Measurements from ENCODE around the gene SASH1.

Gene SASH1

DNA sequence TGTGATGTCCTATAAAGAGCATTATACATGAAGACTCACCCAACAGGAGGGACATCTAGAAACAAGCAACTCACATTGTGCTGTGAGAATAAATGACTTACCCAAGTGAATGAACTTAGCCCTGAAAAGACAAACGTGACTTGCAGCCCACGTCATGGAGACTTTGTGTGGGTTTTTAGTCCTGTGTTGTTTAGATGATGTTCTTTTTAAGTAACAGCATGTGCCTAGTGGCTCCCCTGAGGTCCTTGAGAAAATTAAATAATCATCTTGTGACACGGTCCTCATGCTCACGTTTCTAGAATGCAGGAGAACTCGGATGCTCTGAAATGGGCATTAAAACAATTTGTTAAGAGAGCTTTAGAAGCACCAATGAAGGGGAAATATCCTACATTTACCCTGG, 165.1 kb downstream of the SASH1 start:
- peaks cover 38% of the 10 kb centered on the region for H3K27me3 Mint-ChIP-seq
- no peak for ATAC-seq
- no peak overlapping the region for H3K27ac Mint-ChIP-seq
- no peaks in the 10 kb centered on the region for H3K36me3 Mint-ChIP-seq
- H3K4me1 Mint-ChIP-seq: peaks cover 18% of the 10 kb centered on the region
- H3K4me3 Mint-ChIP-seq: no peak overlapping the region
- no peaks in the 10 kb centered on the region for H3K9me3 Mint-ChIP-seq

DNA sequence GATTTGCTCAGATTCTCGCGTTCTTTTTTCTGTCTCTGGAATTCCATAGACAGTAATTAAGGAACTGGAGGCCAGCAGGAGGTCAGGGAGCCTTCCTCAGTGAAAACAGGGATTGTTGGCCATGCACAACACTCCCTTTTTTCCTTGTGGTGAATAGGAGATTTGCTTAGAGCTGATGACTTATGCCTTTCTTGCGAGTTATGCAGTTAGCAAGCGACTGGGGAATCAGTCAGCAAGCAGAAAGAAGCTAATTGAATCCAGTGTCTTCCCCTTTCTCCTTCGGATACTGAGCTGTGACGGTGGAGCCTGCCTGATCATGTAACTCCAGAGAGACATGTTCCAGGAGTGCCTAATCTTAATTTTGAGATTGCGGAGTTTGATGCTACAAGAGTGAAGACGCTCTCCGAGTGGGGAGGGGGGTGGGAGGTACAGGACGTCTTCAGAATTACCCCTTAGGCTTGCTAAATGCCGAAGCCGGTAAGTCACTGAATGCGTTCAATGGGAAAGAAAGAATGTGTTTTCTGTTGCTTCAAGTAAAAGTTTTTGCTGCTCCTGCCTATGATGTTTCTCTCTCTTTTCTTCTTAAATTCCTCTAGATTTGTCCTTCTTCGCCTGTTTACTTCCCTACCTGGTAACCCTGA, 165.9 kb downstream of the SASH1 start:
- peaks cover 18% of the 10 kb centered on the region for H3K4me1 Mint-ChIP-seq
- no peak for ATAC-seq
- H3K36me3 Mint-ChIP-seq: no peaks in the 10 kb centered on the region
- H3K4me3 Mint-ChIP-seq: no peak overlapping the region
- H3K9me3 Mint-ChIP-seq: no peaks in the 10 kb centered on the region
- H3K27ac Mint-ChIP-seq: no peak overlapping the region
- H3K27me3 Mint-ChIP-seq: peaks cover 33% of the 10 kb centered on the region

DNA sequence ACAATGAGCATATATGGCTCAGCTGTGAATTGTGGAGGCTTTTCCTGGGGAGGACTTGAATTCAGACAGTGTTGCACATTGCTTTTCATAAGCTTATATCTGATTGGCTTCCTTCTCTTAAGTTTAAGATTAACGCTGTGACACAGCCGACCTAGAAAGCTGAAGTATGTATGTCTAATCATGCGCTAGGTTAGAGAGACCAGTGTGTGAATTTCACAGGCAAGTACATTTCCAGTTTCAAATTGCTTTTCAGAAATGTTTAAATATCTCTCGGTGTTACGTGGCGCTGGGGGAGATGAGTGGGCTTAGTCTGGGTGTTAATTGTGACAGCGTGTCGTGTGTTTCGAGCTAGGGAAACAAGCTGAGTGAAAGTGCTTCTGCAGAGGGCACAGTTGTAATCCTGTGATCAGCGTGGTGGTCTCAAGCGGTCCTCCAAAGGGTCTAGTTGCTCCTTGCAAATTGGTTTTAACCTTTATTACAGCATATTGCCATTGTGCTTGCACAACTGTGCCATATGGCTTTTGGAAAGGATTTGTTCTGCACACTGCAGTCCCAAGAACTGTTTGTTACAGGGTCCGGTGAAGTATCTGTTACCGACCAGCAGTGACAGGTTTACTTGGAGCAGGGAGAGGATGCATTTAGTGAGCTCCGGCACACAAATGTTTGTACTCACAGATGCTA, 166.6 kb downstream of the SASH1 start:
- Mint-ChIP-seq H3K27me3 (peaks cover 28% of the 10 kb centered on the region), H3K27ac (no peak overlapping the region), H3K36me3 (no peaks in the 10 kb centered on the region), H3K4me3 (no peak overlapping the region), H3K9me3 (no peaks in the 10 kb centered on the region), H3K4me1 (peaks cover 18% of the 10 kb centered on the region)
- no peak for ATAC-seq

DNA sequence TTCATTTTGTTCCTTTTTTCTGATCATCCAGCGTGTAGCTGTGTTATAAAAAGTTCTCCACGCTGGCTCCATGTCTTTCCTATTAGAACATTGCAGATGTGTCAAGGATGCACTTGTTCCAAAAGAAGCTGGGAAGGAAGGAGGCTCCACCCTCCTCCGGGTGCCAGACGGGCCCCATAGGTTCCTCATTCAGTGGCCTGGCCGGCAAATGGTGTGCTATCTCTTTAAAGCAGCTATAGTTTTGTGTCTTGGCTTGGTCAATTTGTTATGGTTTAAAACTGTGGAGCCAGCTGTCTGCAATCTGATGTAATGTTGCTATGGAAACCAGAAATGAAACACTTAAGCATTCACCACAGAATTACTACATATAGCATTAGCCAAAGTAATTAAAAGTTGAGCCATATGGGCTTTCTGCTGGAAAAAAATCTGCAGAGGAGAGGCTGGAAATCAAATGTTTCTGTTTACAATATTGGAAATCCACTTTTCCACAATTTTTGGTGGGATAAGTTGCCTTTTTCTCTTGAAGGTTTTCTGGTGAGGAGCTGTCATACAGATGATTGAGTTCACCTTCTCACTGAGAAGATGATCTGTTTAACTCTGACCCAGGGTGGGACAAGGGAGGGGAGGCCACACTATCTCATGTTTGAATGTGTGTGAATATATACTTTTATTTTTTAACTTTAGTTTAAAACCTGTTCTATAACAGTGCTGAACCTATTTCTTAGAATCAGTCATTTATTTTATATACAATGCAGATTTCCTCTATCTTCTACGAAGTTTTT, 167.4 kb downstream of the SASH1 start:
- peak; percentile 61 for ATAC-seq

DNA sequence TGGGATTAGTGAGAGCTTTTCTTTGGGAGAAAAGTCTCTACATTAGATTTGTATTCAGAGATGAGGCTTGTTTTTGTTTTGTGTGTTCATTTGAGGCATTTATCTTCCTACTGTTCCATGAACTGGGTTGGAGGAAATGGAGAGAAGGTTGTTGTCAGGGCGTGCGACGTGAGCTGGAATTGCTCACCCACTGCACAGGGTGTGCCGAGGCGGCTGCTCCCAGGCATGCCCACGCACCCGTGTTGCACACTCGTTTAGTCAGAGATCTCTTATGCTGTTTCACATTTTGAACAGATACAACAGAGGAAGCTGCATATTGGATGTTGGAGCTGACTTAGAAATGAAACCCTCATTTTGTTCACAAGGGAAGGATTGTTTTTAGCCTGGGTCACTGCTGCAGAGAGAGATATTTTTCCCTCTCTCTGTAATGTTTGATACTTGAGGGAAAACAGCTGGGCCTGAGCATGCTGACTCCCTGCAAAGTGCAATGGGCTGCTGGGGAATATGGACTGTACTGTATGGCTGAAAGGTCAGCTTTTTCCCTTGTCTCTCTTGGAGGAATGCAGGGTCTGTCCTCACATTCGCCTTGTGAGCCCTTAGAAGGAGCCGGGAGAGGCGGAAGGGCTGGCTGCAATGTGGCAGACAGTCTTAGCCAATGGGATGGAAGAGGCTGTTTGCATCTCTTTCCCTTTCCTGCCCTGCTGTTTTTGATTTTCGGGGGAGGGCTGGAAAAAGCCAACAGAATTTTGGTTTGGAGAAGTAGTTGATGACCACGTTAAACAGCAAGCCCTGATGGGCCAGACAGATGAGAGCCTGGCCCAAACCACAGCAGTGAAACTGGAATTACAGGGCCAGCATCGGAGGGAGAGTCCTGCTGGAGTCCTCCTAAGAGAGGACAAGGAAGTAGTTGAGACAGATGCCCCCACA, 170.8 kb downstream of the SASH1 start:
- no peaks in the 10 kb centered on the region for H3K9me3 Mint-ChIP-seq
- H3K27me3 Mint-ChIP-seq: peaks cover 9% of the 10 kb centered on the region
- H3K4me1 Mint-ChIP-seq: peaks cover 34% of the 10 kb centered on the region
- ATAC-seq: no peak
- no peaks in the 10 kb centered on the region for H3K36me3 Mint-ChIP-seq
- H3K4me3 Mint-ChIP-seq: no peak overlapping the region
- peak overlapping the region; percentile 32 for H3K27ac Mint-ChIP-seq

More for the DNA sequence above, 167.4 kb downstream of the SASH1 start:
- Mint-ChIP-seq H3K27me3 (peaks cover 28% of the 10 kb centered on the region), H3K4me1 (peaks cover 18% of the 10 kb centered on the region), H3K9me3 (no peaks in the 10 kb centered on the region), H3K36me3 (no peaks in the 10 kb centered on the region), H3K27ac (no peak overlapping the region), H3K4me3 (peak overlapping the region; percentile 18)

DNA sequence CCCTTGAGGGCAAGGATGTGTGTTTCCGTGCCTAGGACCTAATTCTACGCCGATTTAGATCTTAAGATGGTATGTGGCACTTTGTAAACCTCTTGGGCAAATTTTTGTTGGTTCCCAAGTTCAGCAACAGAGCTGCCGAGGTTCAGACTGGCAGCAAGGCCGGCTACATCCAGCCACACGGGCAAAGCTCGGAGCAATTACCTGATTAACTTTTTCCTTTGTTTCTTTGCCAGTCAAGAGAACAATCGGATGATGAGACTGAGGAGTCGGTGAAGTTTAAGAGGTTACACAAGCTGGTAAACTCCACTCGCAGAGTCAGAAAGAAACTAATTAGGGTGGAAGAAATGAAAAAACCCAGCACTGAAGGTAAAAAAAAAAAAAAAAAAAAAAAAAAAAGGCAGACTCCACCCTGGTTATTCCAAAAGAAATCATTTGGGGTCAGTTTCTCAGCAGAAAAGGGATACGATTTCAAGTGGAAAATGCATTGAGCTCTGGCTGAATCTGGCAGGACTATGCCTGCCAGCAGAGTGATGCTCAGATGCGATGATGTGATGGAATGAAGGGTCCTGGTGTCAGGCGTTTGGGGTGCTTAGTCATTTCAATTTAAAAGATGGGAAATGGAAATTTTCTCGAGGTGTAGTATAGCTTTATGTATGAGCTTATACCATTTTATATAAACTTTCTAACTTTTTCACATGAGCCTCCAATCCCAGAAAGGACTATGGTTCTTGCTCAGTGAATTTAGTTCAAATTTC, 171.6 kb downstream of the SASH1 start:
- no peak for ATAC-seq
- Mint-ChIP-seq H3K27ac (peak overlapping the region; percentile 32), H3K36me3 (no peaks in the 10 kb centered on the region), H3K27me3 (peaks cover under 1% of the 10 kb centered on the region), H3K4me3 (no peak overlapping the region), H3K4me1 (peaks cover 36% of the 10 kb centered on the region), H3K9me3 (no peaks in the 10 kb centered on the region)

DNA sequence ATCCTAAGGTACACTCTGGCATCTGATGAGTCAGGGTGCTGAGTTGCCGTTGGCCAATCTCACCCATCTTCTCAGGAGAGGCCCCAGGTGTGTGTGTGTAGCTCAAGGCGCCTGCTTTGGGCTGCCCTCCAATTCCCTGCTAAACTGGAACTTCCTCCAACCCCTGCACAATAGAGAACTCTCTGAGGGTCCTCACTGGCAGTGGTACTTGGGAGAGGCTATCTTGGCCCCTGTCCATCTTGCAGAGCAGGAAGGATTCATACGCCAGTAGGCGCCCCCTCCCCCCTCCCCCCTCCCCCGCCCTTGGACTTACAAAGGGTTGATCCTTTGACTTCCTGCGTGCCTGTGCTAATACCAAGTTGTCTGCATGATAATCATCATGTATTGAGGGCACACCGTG, 173.6 kb downstream of the SASH1 start:
- no peaks in the 10 kb centered on the region for H3K9me3 Mint-ChIP-seq
- no peak overlapping the region for H3K4me3 Mint-ChIP-seq
- H3K4me1 Mint-ChIP-seq: peaks cover 47% of the 10 kb centered on the region
- H3K36me3 Mint-ChIP-seq: no peaks in the 10 kb centered on the region
- no peaks in the 10 kb centered on the region for H3K27me3 Mint-ChIP-seq
- ATAC-seq: no peak
- H3K27ac Mint-ChIP-seq: no peak overlapping the region

DNA sequence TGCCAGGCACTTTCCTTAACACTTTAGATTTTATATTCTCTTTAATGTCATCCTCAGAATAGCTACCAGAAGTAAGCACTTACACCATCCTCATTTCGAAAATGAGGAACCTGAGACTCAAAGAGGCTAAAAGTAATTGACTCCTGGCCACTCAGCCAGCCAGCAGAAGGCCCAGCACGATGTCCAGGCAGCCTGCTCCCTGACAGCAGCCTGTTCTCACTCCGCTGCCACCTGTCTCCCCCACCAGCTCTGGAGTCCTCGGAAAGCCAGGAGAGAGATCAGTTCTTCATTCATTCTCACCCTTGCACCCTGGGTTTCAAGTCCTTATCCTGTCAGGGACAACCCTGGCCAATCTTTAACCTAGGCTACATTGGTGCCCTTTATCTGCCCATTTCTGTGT, 174.0 kb downstream of the SASH1 start:
- Mint-ChIP-seq H3K27me3 (no peaks in the 10 kb centered on the region), H3K4me3 (no peak overlapping the region), H3K27ac (peak overlapping the region; percentile 87)

DNA sequence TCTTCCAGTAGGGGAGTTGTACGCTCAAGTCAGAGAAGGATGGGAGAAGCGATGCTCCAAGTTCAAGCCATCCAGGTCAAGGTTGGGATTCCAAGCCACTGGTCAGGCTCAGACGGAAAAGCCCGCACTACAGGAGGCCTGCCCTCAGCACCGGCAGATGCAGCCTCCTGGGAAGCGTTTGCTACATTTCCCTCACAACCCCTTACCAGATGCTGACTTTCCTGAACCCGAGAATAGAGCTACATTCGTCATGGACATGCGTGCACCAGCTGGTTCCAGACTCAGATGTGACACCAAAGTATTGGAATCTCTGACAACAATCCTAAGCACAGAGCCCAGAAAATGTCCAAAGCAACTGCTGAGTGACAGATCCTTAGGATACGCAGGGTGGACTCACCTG, 174.8 kb downstream of the SASH1 start:
- Mint-ChIP-seq H3K4me1 (peaks cover 60% of the 10 kb centered on the region), H3K9me3 (no peaks in the 10 kb centered on the region), H3K4me3 (no peak overlapping the region), H3K36me3 (no peaks in the 10 kb centered on the region), H3K27me3 (no peaks in the 10 kb centered on the region), H3K27ac (peak overlapping the region; percentile 87)
- no peak for ATAC-seq

More for the DNA sequence above, 174.0 kb downstream of the SASH1 start:
- Mint-ChIP-seq H3K9me3 (no peaks in the 10 kb centered on the region), H3K36me3 (no peaks in the 10 kb centered on the region), H3K4me1 (peaks cover 51% of the 10 kb centered on the region)
- no peak for ATAC-seq

DNA sequence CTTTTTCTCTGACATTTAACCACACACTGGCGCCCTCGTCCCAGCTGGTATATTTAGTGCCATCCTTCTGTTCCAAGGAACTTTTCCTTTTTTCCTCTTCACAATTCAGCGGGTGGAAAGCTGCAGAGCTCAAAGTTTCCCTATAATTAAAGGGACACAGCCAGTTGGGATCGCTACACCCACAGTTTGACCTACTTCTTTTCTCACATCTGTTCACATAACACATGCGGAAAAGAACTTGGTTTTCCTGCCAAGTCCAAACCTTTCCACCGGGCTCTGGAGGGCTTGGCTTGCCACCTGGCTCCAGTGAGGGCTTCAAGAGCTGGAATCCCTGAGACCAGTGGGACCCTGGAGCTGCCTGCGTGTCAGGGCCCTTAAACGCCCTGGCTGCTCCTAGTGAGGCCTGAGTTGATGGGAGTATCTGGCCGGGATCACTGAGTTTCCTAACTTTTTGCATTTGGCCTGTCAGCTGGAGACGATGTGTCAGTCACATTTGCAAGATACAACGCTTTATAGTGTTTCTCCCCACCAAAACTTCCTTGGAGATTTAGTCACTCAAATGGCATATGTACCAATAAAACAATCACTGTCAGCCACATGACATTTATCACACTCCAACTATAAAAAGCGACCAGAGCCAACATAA, 176.0 kb downstream of the SASH1 start:
- no peaks in the 10 kb centered on the region for H3K9me3 Mint-ChIP-seq
- peak overlapping the region; percentile 87 for H3K27ac Mint-ChIP-seq
- H3K27me3 Mint-ChIP-seq: no peaks in the 10 kb centered on the region
- H3K4me3 Mint-ChIP-seq: no peak overlapping the region
- H3K36me3 Mint-ChIP-seq: no peaks in the 10 kb centered on the region
- H3K4me1 Mint-ChIP-seq: peaks cover 61% of the 10 kb centered on the region
- no peak for ATAC-seq

DNA sequence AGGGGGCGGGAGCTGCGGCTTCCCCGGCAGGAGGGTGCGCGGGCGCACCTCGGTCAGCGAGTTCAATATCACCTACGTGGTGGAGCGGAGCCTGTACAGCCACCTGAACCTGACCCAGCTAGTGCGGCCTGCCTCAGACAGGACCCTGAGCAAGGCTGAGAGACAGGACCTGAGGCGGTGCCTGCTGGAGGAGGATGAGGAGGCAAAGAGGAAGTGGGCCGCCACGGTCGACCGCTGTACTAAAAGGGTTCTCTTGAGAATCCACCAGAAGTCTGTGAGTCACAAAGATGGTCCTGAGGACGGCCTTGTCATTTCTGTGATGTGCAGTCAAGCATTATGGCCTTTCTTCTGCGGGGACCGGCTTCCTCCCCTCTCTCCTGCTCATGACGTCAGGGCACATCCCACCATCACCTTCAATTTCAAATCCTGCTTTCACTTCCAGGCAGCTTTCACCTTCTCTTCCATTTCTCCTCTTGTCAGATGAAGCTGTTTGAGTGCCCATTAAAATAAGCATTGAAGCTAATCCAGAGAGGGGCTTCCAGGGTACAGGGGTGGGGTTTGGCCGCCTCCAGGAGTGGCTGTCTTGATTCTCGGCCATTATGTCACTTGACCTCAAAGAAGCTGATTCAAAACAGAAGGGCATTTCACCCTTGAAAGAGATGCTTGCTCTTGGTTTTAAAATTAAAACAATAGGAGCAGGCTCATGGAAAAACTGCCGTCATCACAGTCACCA, 177.6 kb downstream of the SASH1 start:
- Mint-ChIP-seq H3K4me3 (peak overlapping the region; percentile 66), H3K27me3 (no peaks in the 10 kb centered on the region), H3K27ac (peak overlapping the region; percentile 87), H3K4me1 (peaks cover 72% of the 10 kb centered on the region), H3K9me3 (no peaks in the 10 kb centered on the region), H3K36me3 (no peaks in the 10 kb centered on the region)
- peak; percentile 97 for ATAC-seq

DNA sequence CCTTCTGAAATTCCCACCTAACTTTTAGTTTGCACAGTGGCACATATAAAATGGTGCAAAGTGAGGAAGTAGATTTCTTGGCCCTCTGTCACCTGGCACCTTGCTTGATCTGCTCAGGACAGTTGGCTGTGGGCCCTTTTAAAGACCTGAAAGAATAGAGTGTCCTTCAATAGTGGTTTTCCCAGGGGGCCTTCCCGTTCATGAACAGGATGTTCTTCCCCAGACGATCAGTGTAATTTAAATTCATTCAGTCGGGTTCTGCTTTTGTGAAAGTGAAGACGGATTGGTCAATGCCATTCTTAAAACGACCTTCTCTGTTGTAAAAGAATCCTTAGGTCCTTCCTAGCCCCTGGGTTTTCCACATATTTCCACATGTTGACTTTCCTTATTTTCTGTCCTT, 178.5 kb downstream of the SASH1 start:
- no peaks in the 10 kb centered on the region for H3K36me3 Mint-ChIP-seq
- ATAC-seq: no peak
- peak overlapping the region; percentile 87 for H3K27ac Mint-ChIP-seq
- no peak overlapping the region for H3K4me3 Mint-ChIP-seq
- no peaks in the 10 kb centered on the region for H3K9me3 Mint-ChIP-seq
- H3K27me3 Mint-ChIP-seq: no peaks in the 10 kb centered on the region
- H3K4me1 Mint-ChIP-seq: peaks cover 77% of the 10 kb centered on the region

DNA sequence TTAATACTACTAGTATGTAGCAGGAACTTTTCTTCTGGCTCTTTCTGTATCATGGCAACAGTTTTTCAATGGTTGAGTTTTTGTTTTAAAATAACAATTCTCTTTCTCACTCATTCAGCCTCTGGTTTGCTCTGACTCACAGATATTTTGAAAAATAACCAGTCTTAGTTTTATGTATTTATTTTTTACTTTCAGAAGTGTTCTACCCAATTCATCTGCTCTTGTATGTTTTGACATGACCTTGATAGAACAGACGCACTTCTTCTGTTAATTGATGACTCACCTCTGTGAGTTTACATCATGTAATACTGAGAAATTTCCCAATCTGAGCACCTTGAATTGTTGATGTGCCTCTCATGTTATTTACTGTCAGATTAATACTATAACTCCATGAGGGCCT, 178.9 kb downstream of the SASH1 start:
- H3K27me3 Mint-ChIP-seq: no peaks in the 10 kb centered on the region

More for the DNA sequence above, 178.9 kb downstream of the SASH1 start:
- H3K36me3 Mint-ChIP-seq: no peaks in the 10 kb centered on the region
- no peak for ATAC-seq
- H3K9me3 Mint-ChIP-seq: no peaks in the 10 kb centered on the region
- H3K27ac Mint-ChIP-seq: peak overlapping the region; percentile 87
- H3K4me3 Mint-ChIP-seq: no peak overlapping the region
- H3K4me1 Mint-ChIP-seq: peaks cover 75% of the 10 kb centered on the region

Measured in stimulated activated memory B cell treated with anti-CD40 and anti-IgM and Interleukin-4, amounts not matched to agents 10 μg/mL and 1 μg/mL and 100 μg/mL, for 72 hours (primary cell).